Esophagus squamous epithelium (tissue), 5 donors: Measurements from ENCODE around the gene ARPC5L. TPM values are rescaled to one million over a fixed set of nuclear protein-coding genes. Genes with fewer than 3 reads are reported as not detected.
"Not testable (repeated sequence)": the region's sequence is repeated elsewhere in the genome, so short reads cannot be mapped to it uniquely, and the experiment has no call there.

Source experiments
- DNase-seq: peaks from one replicate; lab custom pipeline; 2025; lab: John Stamatoyannopoulos, UW
- H3K27ac ChIP-seq, 4 donors: fragments of 200-600 bp; sonication (generic); one replicate each; pipeline ENCODE4 v1.5.1; 2016 to 2019; ENCODE audit warnings: mild to moderate bottlenecking in 1 of 4
- H3K27me3 ChIP-seq, 4 donors: fragments of 200-600 bp; sonication (generic); 1 replicate in 3 of 4; 2 replicates in 1 of 4; pipeline versions ENCODE4 v1.5.1 to v1.6.0; 2017 to 2021; ENCODE audit warnings: antibody characterized with exemption in 1 of 4
- H3K36me3 ChIP-seq, 3 donors: fragments of 200-600 bp; sonication (generic); one replicate each; pipeline ENCODE4 v1.5.1; 2016 to 2019
- H3K4me1 ChIP-seq, 3 donors: fragments of 200-600 bp; sonication (generic); one replicate each; pipeline ENCODE4 v1.5.1; 2017 to 2019
- H3K4me3 ChIP-seq, 4 donors: fragments of 200-600 bp; sonication (generic); 1 replicate in 3 of 4; 2 replicates in 1 of 4; pipeline ENCODE4 v1.5.1; 2016 to 2019; ENCODE audit warnings: mild to moderate bottlenecking in 2 of 4, moderate library complexity in 1 of 4
- H3K9me3 ChIP-seq, 3 donors: fragments of 200-600 bp; sonication (generic); one replicate each; pipeline ENCODE4 v1.5.1; 2016 to 2019
- CTCF ChIP-seq, 6 experiments: fragments of 450-650 bp in 4 of 6; fragments of 200-600 bp in 2 of 6; sonication (generic) in 2 of 6; IDR thresholded peaks; one replicate each; pipeline ENCODE4 v1.5.1; 2016 to 2019; ENCODE audit warnings: antibody characterized with exemption in 6 of 6, mild to moderate bottlenecking in 4 of 6, moderate library complexity in 4 of 6
- POLR2A ChIP-seq, 4 donors: fragments of 450-650 bp; IDR thresholded peaks; one replicate each; pipeline ENCODE4 v1.6.1; 2017; ENCODE audit warnings: antibody characterized with exemption in 4 of 4, mild to moderate bottlenecking in 4 of 4, moderate library complexity in 3 of 4
- WGBS, 2 donors: methylation state at CpG; one replicate each; pipeline ENCODE4 v1.1.5; 2018; 5-methylcytosine and 5-hydroxymethylcytosine counted together
- intact Hi-C: fragments of 100-400 bp; cut with DNase I; formaldehyde crosslinking; loops from one replicate; pipeline ENCODE4 v1.15.0; 2022
- small RNA-seq, 4 donors: library from RNA; depleted of rRNA; stranded (forward); fragments of <200 nt; gene quantifications; one replicate each; pipeline ENCODE3, GENCODE V24; 2016
- total RNA-seq, 4 donors: library from RNA; depleted of rRNA; stranded (reverse); fragments of >200 nt; gene quantifications; one replicate each; pipeline ENCODE4 v1.1.0, GENCODE V29; 2016
- donor health status: DM: yes; HTN: yes; CAD: no.

ARPC5L gene
- total RNA-seq, 4 donors from 2014 or later = 39.1 to 59.6 (median 45.3) TPM

GRCh38 chr9:124911766-124912165 is 49.8 kb downstream of the ARPC5L start:
- DNase-seq = no peak
- WGBS, 2 donors = 100% methylated on average over 1 of the region's 1 CpG
- Histone ChIP-seq H3K27me3 (no peaks in the 10 kb centered on the region), H3K4me1 (no peaks in the 10 kb centered on the region), H3K27ac (no peak overlapping the region), H3K9me3 (no peaks in the 10 kb centered on the region), H3K36me3 (peaks cover 0 to 90% (median 11%) of the 10 kb centered on the region in 3 donors), H3K4me3 (no peak overlapping the region)
- intact Hi-C loops = no loop called here
- TF ChIP-seq POLR2A (IDR thresholded peaks at IDR 0.05) = no peak
- no peak for TF ChIP-seq CTCF (IDR thresholded peaks at IDR 0.05)

GRCh38 chr9:124913378-124913777 is 51.4 kb downstream of the ARPC5L start:
- Histone ChIP-seq H3K36me3 (peaks cover 0 to 90% (median 14%) of the 10 kb centered on the region in 3 donors), H3K4me3 (no peak overlapping the region), H3K27ac (no peak overlapping the region), H3K27me3 (no peaks in the 10 kb centered on the region), H3K9me3 (no peaks in the 10 kb centered on the region), H3K4me1 (no peaks in the 10 kb centered on the region)
- TF ChIP-seq POLR2A (IDR thresholded peaks at IDR 0.05) (no peak), CTCF (IDR thresholded peaks at IDR 0.05) (no peak)
- intact Hi-C loops = no loop called here
- WGBS, 2 donors = 97% methylated on average over 2 of the region's 2 CpGs
- DNase-seq = no peak

- peaks cover 0 to 90% (median 25%) of the 10 kb centered on the region in 3 donors for H3K36me3 ChIP-seq
- H3K4me3 ChIP-seq = no peak overlapping the region
- DNase-seq = no peak
- no peaks in the 10 kb centered on the region for H3K4me1 ChIP-seq
- H3K9me3 ChIP-seq = no peaks in the 10 kb centered on the region
- no peak for TF ChIP-seq POLR2A (IDR thresholded peaks at IDR 0.05)
- TF ChIP-seq CTCF (IDR thresholded peaks at IDR 0.05) = no peak
- 91 to 97% methylated on average over 5 of the region's 5 CpGs for WGBS, 2 donors
- H3K27ac ChIP-seq = no peak overlapping the region
- no peaks in the 10 kb centered on the region for H3K27me3 ChIP-seq
- intact Hi-C loops = no loop called here
Measured at GRCh38 chr9:124914753-124915405, 52.9 kb downstream of the ARPC5L start.

GRCh38 chr9:124920394-124920793 is 58.5 kb downstream of the ARPC5L start:
- WGBS, 2 donors = 68 to 80% methylated on average over 5 to 6 of the region's 6 CpGs
- H3K4me1 ChIP-seq, H3K4me3 ChIP-seq, H3K9me3 ChIP-seq, H3K27me3 ChIP-seq, H3K27ac ChIP-seq, intact Hi-C loops, DNase-seq: not testable (repeated sequence)
- peaks cover 14 to 90% (median 26%) of the 10 kb centered on the region in 3 donors for H3K36me3 ChIP-seq

Small RNA genes within 50 kb of the gene (small RNA-seq; reads per million reads assigned to genes)
- gene RNU4-82P = 0 to 0.54 (median 0) reads per million in 4 donors

Other genes starting within 250 kb of the ARPC5L start
- 1 to 10 TPM; 1.9 to 4.0 (median 2.7) TPM for gene NR6A1, start 90.8 kb upstream of the ARPC5L start, total RNA-seq
- gene OLFML2A, start 85.0 kb upstream of the ARPC5L start, total RNA-seq = 10 to 100 TPM in 3 of 4 donors, 1 to 10 TPM in 1; 9.0 to 21.7 (median 13.6) TPM
- not detected for gene WDR38, start 8.7 kb upstream of the ARPC5L start, total RNA-seq
- 1,000 to 10,000 TPM; 2,345 to 3,186 (median 2,827) TPM for gene RPL35, start 173 bp upstream of the ARPC5L start, total RNA-seq
- gene GOLGA1, start 79.0 kb downstream of the ARPC5L start, total RNA-seq = 10 to 100 TPM; 11.9 to 18.8 (median 14.8) TPM